Stimulated activated CD4-positive, alpha-beta T cell treated with anti-CD3 and anti-CD28 coated beads, TNF-alpha, amount 100 ng/mL, for 1 hour (primary cell): ENCODE results near the gene GRIK5.

Experiments
- DNase-seq, 3 donors: peaks; one replicate each; pipeline ENCODE4 v3.0.0-alpha.2; 2020; ENCODE audit warnings: low read depth in 3 of 3, low spot score in 1 of 3

GRIK5 gene

DNA sequence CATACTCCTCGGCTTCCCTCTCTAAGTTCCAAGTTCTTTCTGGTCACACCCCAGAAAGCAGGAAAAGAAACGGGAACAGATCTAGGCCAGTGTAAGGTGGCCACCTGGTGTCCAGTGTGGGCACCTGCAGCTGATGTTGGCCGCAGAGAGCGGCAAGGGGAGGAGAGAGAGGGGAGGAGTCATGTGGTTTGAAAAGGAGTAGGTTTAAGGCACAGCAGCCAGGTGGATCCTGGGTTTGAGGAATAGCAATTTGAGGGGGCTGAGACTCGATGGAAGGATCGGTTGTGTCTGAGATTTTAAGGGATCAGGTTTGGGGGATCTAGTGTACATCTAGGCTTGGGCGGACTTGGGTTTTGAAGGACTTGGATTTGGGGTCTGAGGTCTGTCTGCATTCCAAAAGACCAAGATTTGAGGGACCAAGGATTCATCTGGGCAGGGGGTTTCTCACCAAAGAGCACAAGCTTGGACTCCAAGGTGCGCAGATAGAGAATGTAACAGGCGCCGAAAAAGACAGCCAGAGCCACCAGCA lies 112.1 kb downstream of the GRIK5 start:
- no peak for DNase-seq

DNA sequence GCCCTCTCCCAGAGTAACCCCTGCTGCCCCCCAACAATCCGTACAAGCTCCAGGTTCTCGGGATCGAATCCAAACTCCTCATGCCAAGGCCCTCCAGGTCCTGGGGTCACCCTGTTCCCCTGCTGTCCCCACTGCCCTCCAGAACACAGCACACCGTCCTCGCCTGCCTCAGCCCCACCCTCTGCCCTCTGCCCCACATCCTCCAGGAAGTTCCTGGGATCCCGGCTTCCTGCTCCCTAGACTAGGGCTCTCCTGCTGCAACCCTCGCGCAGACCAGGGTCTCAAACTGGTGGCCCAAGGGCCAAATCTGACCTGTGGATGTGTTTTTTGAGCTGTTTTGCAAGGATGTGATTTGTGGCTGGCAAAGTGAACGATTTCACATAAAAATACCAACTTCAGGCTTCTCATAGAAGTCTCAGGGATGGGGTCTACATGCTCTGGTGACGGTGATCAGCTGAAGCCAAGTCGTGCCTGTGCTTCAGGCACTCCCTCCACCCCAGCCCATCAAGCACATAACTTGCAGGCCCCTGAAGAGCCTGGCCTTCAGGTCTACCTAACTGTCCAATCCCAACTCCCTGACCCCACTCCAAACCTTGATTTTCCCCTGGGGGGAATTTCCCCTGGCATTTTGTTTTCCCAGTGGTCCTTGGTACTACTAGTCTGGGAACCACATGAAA lies 112.7 kb downstream of the GRIK5 start:
- DNase-seq: no peak

DNA sequence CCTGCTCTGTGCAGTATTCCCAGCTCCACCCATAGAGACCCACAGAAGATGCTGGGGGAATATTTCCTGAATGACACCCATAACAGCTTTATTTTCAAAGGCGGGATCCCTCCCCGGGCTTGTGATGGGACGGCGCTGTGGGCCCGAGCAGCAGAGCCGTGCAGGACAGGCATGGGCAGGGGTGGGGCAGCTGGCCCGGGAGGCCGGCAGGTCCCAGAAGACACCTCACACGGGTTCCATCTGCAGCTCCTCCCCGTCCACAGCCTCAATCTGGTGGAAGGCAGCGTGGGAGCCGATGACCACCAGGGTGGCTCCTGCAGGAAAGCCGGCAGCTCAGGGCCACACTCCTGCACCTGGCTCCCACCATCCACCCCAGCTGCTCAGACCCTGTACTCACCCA lies 113.4 kb downstream of the GRIK5 start:
- DNase-seq: no peak

DNA sequence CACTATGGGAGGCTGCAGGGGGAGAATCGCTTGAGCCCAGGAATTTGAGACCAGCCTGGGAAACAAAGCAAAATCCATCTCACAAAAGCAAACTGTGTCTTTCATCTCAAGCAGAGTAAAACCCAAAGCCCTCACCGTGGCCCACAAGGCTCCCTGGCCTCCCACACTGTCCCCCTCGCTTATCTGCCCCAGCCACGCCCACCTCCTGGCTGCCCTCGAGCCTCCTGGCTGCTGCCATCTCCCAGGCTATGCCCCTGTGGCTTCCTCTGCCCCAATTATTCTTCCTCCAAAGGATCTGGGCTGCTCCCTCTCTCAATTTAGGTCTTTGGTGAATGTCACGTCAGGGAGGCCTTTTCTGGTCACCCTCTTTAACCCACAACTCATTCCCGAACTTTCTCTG lies 114.5 kb downstream of the GRIK5 start:
- no peak for DNase-seq

DNA sequence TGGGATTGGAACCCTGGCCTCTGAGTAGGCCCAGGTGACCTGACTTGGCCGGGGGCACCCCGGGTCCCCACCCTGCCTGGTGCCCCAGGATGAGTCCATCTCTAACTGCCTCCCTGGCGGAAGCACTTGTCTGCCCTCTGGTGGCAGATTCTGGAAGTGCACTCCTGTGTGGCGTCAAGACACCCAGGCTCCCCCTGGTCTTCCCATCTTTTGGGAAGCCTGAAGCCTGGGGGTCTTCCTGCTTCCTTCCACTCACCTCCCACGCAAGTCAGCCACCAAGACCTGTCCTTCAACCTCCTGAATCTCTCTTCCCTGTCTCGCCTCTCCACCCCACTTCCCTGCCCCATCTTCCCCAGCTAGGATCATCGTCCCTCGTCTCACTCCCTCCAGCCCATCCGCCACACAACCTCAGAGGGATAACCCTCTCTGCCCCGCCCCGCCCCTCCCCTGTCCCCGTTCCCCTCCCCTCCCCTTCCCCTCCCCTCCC lies 118.3 kb downstream of the GRIK5 start:
- peak; percentile 63 to 90 (median 81) for DNase-seq
